Tibial nerve (tissue), 3 donors: ENCODE results near the gene TRUB1.

Experiments
- POLR2A ChIP-seq, 2 donors: fragments of 450-650 bp; IDR thresholded peaks; one replicate each; pipeline ENCODE4 v1.6.1; 2017; ENCODE audit warnings: antibody characterized with exemption in 2 of 2, mild to moderate bottlenecking in 2 of 2, moderate library complexity in 2 of 2
- TF ChIP-seq, protein P1 (sequence below), 5 experiments: fragments of 200-600 bp in 3 of 5; fragments of 450-650 bp in 2 of 5; sonication (generic) in 3 of 5; IDR thresholded peaks; one replicate each; pipeline ENCODE4 v1.5.1; 2016 to 2019; ENCODE audit warnings: antibody characterized with exemption in 5 of 5, mild to moderate bottlenecking in 3 of 5, moderate library complexity in 2 of 5

DNA sequence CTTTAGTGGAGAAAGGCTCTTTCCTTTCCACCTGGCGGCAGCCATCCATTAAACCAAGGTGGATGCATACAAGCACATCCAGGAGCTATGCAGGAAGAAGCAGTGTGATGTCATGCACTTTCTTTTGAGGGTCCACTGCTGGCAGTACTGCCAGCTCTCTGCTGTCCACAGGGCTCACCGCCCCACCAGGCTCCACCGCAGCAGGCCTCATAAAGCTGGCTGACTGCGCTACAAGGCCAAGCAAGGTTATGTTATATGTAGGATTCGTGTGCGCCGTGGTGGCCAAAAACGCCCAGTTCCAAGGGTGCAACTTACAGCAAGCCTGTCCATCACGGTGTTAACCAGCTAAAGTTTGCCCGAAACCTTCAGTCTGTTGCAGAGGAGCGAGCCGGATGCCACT, 37.3 kb upstream of the TRUB1 start:
- TF ChIP-seq, protein P1, sequence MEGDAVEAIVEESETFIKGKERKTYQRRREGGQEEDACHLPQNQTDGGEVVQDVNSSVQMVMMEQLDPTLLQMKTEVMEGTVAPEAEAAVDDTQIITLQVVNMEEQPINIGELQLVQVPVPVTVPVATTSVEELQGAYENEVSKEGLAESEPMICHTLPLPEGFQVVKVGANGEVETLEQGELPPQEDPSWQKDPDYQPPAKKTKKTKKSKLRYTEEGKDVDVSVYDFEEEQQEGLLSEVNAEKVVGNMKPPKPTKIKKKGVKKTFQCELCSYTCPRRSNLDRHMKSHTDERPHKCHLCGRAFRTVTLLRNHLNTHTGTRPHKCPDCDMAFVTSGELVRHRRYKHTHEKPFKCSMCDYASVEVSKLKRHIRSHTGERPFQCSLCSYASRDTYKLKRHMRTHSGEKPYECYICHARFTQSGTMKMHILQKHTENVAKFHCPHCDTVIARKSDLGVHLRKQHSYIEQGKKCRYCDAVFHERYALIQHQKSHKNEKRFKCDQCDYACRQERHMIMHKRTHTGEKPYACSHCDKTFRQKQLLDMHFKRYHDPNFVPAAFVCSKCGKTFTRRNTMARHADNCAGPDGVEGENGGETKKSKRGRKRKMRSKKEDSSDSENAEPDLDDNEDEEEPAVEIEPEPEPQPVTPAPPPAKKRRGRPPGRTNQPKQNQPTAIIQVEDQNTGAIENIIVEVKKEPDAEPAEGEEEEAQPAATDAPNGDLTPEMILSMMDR (IDR thresholded peaks at IDR 0.05): no peak
- TF ChIP-seq POLR2A (IDR thresholded peaks at IDR 0.05): no peak
